ENCODE measurements around the gene ABCA5. TPM values are rescaled to one million over a fixed set of nuclear protein-coding genes. Genes with fewer than 3 reads are reported as not detected.
A peak's percentile ranks its signal among the peaks of the same experiment; 100 is the strongest.

The ABCA5 gene
- total and polyA plus RNA-seq, 10 of the 15 experiments (the other 5 are each of a cell fraction or from before 2014, with no cell fraction given), result 11.8 to 31.1 (median 18.1) TPM

DNA sequence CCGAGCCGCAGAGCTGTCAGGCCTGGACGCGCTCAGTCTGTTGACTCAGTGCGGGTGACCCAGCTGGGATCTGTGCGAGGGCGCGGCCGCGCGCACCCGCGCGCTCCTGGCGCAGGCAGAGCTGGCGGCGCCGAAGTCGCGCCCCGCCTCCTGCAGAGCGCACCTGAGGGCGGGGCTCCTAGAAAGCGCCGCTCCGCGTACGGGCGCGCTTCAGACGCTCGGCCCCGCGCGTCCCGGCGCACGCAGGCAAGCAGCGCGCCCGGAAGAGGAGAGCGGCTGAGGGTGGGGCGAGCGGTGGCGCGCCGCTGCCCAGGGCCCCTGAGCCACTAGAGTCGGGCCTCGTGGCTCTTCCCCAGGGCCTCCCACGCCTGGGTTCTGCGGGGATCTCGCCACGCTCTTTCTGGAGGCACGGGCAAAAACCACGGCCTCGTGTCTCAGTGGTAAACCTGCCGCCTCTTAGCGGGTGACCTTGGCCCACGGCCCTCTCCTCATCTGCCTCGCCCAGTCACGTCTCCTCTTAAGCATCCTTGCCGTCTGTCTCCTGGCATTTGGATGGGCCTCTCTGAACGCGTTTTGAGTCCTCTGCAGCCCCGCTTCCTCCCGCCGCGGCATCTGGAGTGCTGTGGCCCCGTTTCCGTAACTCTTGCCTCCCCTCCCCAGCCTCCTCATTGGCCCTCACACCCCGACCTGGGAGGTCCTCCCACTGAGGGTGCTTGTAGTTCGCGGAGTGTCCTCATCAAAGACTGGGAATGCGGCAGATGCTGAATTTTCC, at the start of gene ABCA5 (continued):
- TF ChIP-seq HSF1 (IDR thresholded peaks at IDR 0.05; ENCODE audit: low read depth, low read length) (no peak), SUZ12 (IDR thresholded peaks at IDR 0.05; ENCODE audit: unreplicated experiment) (no peak), RAD21 (IDR thresholded peaks at IDR 0.05; ENCODE audit: insufficient read depth, low read depth, low read length) (no peak), PAX8 (IDR thresholded peaks at IDR 0.05) (no peak), NR2F1 (conservative IDR thresholded peaks at IDR 0.05) (peak; percentile 54), NFIC (IDR thresholded peaks at IDR 0.05; ENCODE audit: low read depth, low read length) (no peak), SREBF2 (IDR thresholded peaks at IDR 0.05; ENCODE audit: low read length) (no peak), ATF3 (IDR thresholded peaks at IDR 0.05; ENCODE audit: borderline replicate concordance, extremely low read depth, low read depth, low read length) (no peak), CBFB (IDR thresholded peaks at IDR 0.05; ENCODE audit: low read depth) (no peak), SMARCA5 (IDR thresholded peaks at IDR 0.05) (no peak), CHD1 (IDR thresholded peaks at IDR 0.05; ENCODE audit: low read depth, low read length) (no peak), RBBP5 (conservative IDR thresholded peaks at IDR 0.05) (no peak), CHD2 (IDR thresholded peaks at IDR 0.05; ENCODE audit: borderline replicate concordance, low read depth, low read length) (no peak), HDAC6 (IDR thresholded peaks at IDR 0.05; ENCODE audit: unreplicated experiment) (peak; percentile 65), RUNX3 (IDR thresholded peaks at IDR 0.05; ENCODE audit: low read length) (peak; percentile 40; the same call in 1 of the 2 replicates), STAT3 (IDR thresholded peaks at IDR 0.05; ENCODE audit: low read depth, low read length) (no peak), ZBTB40 (IDR thresholded peaks at IDR 0.05; ENCODE audit: borderline replicate concordance) (no peak), MXI1 (IDR thresholded peaks at IDR 0.05; ENCODE audit: low read depth, low read length) (peak; percentile 78; the same call in 1 of the 2 replicates), ZZZ3 (IDR thresholded peaks at IDR 0.05; ENCODE audit: control insufficient read depth, insufficient read length, low read depth) (no peak), IRF4 (IDR thresholded peaks at IDR 0.05; ENCODE audit: low read depth, low read length) (no peak)
- TF ChIP-seq, protein P1, sequence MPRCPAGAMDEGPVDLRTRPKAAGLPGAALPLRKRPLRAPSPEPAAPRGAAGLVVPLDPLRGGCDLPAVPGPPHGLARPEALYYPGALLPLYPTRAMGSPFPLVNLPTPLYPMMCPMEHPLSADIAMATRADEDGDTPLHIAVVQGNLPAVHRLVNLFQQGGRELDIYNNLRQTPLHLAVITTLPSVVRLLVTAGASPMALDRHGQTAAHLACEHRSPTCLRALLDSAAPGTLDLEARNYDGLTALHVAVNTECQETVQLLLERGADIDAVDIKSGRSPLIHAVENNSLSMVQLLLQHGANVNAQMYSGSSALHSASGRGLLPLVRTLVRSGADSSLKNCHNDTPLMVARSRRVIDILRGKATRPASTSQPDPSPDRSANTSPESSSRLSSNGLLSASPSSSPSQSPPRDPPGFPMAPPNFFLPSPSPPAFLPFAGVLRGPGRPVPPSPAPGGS (IDR thresholded peaks at IDR 0.05; ENCODE audit: borderline replicate concordance, insufficient read depth, low read depth, low read length, poor library complexity, severe bottlenecking), result no peak
- TF ChIP-seq, protein P2, sequence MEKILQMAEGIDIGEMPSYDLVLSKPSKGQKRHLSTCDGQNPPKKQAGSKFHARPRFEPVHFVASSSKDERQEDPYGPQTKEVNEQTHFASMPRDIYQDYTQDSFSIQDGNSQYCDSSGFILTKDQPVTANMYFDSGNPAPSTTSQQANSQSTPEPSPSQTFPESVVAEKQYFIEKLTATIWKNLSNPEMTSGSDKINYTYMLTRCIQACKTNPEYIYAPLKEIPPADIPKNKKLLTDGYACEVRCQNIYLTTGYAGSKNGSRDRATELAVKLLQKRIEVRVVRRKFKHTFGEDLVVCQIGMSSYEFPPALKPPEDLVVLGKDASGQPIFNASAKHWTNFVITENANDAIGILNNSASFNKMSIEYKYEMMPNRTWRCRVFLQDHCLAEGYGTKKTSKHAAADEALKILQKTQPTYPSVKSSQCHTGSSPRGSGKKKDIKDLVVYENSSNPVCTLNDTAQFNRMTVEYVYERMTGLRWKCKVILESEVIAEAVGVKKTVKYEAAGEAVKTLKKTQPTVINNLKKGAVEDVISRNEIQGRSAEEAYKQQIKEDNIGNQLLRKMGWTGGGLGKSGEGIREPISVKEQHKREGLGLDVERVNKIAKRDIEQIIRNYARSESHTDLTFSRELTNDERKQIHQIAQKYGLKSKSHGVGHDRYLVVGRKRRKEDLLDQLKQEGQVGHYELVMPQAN (conservative IDR thresholded peaks at IDR 0.05), result no peak

Data from GM12878 (cell line).